Fibroblast of skin of right quadriceps (primary cell): ENCODE results near the gene CRISP2.

ENCODE experiments used
- DNase-seq: peaks from one replicate; pipeline ENCODE4 v3.0.0-alpha.2; 2013

CRISP2 gene

GRCh38 chr6:49653942-49654341, 59.4 kb downstream of the CRISP2 start:
- DNase-seq, result no peak

- no peak for DNase-seq
Measured at GRCh38 chr6:49653438-49653837, 59.9 kb downstream of the CRISP2 start.

GRCh38 chr6:49651239-49651638, 62.1 kb downstream of the CRISP2 start:
- no peak for DNase-seq

- DNase-seq, result no peak
Measured at GRCh38 chr6:49649988-49650387, 63.4 kb downstream of the CRISP2 start.

GRCh38 chr6:49648036-49648435, 65.3 kb downstream of the CRISP2 start:
- no peak for DNase-seq

GRCh38 chr6:49647476-49647875, 65.9 kb downstream of the CRISP2 start:
- DNase-seq, result no peak

GRCh38 chr6:49646942-49647341, 66.4 kb downstream of the CRISP2 start:
- no peak for DNase-seq

- DNase-seq, result no peak
Measured at GRCh38 chr6:49646130-49646824, 67.1 kb downstream of the CRISP2 start.

GRCh38 chr6:49645139-49645538, 68.2 kb downstream of the CRISP2 start:
- DNase-seq, result no peak
